Ascending aorta (tissue), 2 donors: ENCODE results near the gene SORCS3. TPM values are rescaled to one million over a fixed set of nuclear protein-coding genes. Genes with fewer than 3 reads are reported as not detected.

Source experiments
- DNase-seq, 2 donors: peaks; one replicate each; pipeline ENCODE4 v3.0.0-alpha.2; 2019; ENCODE audit warnings: low spot score in 2 of 2
- H3K27ac ChIP-seq, 2 donors: fragments of 200-600 bp; sonication (generic); one replicate each; pipeline ENCODE4 v1.5.1; 2016 to 2017; ENCODE audit warnings: mild to moderate bottlenecking in 1 of 2
- H3K27me3 ChIP-seq: fragments of 200-600 bp; sonication (generic); one replicate; pipeline ENCODE4 v1.5.1; 2017
- H3K36me3 ChIP-seq, 2 donors: fragments of 200-600 bp; sonication (generic); one replicate each; pipeline ENCODE4 v1.5.1; 2016
- H3K4me1 ChIP-seq, 2 donors: fragments of 200-600 bp; sonication (generic); one replicate each; pipeline ENCODE4 v1.5.1; 2016 to 2017; ENCODE audit warnings: mild to moderate bottlenecking in 1 of 2
- H3K4me3 ChIP-seq, 2 donors: fragments of 200-600 bp; sonication (generic); one replicate each; pipeline ENCODE4 v1.5.1; 2016 to 2017; ENCODE audit warnings: mild to moderate bottlenecking in 1 of 2
- H3K9me3 ChIP-seq, 2 donors: fragments of 200-600 bp; sonication (generic); one replicate each; pipeline ENCODE4 v1.5.1; 2016
- CTCF ChIP-seq, 3 experiments: fragments of 200-600 bp in 2 of 3; fragments of 450-650 bp in 1 of 3; sonication (generic) in 2 of 3; IDR thresholded peaks; one replicate each; pipeline ENCODE4 v1.5.1; 2016 to 2019; ENCODE audit warnings: antibody characterized with exemption in 3 of 3, mild to moderate bottlenecking in 1 of 3, moderate library complexity in 1 of 3
- intact Hi-C: fragments of 100-400 bp; cut with DNase I; formaldehyde crosslinking; loops from one replicate; pipeline ENCODE4 v1.15.1; 2023
- total RNA-seq: library from RNA; depleted of rRNA; stranded (reverse); fragments of >200 nt; gene quantifications from one replicate; pipeline ENCODE4 v1.1.0, GENCODE V29; 2016

Gene SORCS3
- total RNA-seq, 1 donor from 2014 or later = not detected

GRCh38 chr10:104906112-104906511 lies 265.0 kb downstream of the SORCS3 start:
- Histone ChIP-seq H3K9me3 (no peaks in the 10 kb centered on the region), H3K4me3 (no peak overlapping the region), H3K27me3 (no peaks in the 10 kb centered on the region), H3K4me1 (no peaks in the 10 kb centered on the region), H3K27ac (no peak overlapping the region), H3K36me3 (no peaks in the 10 kb centered on the region)
- DNase-seq = no peak
- intact Hi-C loops = no loop called here
- no peak for TF ChIP-seq CTCF (IDR thresholded peaks at IDR 0.05)

DNA sequence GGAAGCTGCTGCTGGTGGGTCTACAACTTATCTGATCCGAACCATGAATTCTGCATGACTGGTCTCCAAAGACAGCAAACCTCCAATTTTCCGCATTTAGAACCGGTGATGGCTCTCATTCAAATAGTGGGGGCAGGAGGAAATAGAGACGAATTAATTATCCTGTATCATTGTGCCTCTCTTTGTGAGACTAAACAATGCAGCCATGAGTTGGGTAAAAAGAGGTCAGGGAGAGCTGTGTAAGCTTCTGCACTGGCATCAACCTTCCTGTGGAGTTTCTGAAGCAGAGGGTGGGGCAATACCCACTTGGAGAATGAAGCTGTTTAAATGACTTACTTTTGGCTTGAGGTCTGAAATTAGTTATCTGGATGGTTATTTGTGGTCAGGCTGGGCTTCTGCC lies 266.4 kb downstream of the SORCS3 start:
- TF ChIP-seq CTCF (IDR thresholded peaks at IDR 0.05) = no peak
- no peaks in the 10 kb centered on the region for H3K4me1 ChIP-seq
- intact Hi-C loops = no loop called here
- no peaks in the 10 kb centered on the region for H3K9me3 ChIP-seq
- no peak for DNase-seq
- H3K27me3 ChIP-seq = no peaks in the 10 kb centered on the region
- H3K27ac ChIP-seq = no peak overlapping the region
- H3K36me3 ChIP-seq = no peaks in the 10 kb centered on the region
- no peak overlapping the region for H3K4me3 ChIP-seq

DNA sequence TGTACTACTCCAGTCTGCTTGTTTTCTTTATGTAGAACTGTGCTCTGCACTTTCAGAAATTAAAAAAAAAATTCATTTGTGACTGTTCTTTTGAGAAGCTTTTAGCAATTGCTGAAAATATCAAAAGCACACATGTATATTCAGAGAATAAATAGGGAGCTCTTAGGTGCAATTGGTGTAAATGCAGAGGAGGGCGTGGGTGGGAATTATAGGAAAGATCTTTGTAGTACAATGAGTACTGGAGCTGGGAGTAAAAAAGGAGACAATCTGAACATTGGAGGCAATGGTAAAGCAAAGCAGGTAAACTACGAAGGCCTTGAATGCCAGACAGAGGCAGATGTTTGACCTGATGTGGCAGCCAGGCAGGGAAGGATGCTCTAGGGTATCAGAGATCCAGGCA lies 267.5 kb downstream of the SORCS3 start:
- no peak for DNase-seq
- Histone ChIP-seq H3K4me1 (no peaks in the 10 kb centered on the region), H3K27me3 (no peaks in the 10 kb centered on the region), H3K4me3 (no peak overlapping the region), H3K36me3 (no peaks in the 10 kb centered on the region), H3K27ac (no peak overlapping the region), H3K9me3 (no peaks in the 10 kb centered on the region)
- no peak for TF ChIP-seq CTCF (IDR thresholded peaks at IDR 0.05)
- intact Hi-C loops = no loop called here

GRCh38 chr10:104910712-104911111 lies 269.6 kb downstream of the SORCS3 start:
- no peak for DNase-seq
- no peak for TF ChIP-seq CTCF (IDR thresholded peaks at IDR 0.05)
- intact Hi-C loops = no loop called here
- H3K27me3 ChIP-seq = no peaks in the 10 kb centered on the region
- H3K27ac ChIP-seq = no peak overlapping the region
- H3K4me3 ChIP-seq = no peak overlapping the region
- no peaks in the 10 kb centered on the region for H3K9me3 ChIP-seq
- no peaks in the 10 kb centered on the region for H3K36me3 ChIP-seq
- no peaks in the 10 kb centered on the region for H3K4me1 ChIP-seq

DNA sequence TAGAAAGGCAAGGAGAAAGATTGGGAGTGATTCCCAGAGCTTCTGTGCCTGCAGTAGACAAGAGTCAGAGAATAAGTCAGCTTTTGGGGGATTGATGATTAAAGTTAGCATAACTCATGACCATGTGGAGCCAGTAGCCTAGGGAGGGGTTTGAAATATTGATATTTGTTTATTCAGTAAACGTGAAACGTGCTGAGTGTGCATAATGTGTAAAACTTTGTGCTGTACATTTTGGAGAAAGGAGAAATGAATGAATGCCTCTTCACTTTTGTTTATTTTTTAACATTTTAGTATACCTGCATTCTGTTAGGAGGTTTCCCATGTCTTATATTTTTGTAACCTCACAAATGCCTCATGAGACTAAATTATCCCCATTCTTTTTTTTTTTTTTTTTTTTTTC lies 272.3 kb downstream of the SORCS3 start:
- H3K27me3 ChIP-seq = no peaks in the 10 kb centered on the region
- H3K4me3 ChIP-seq = no peak overlapping the region
- intact Hi-C loops = no loop called here

More for the DNA sequence above, 272.3 kb downstream of the SORCS3 start:
- TF ChIP-seq CTCF (IDR thresholded peaks at IDR 0.05) = no peak
- no peaks in the 10 kb centered on the region for H3K9me3 ChIP-seq
- H3K27ac ChIP-seq = no peak overlapping the region
- DNase-seq = no peak
- no peaks in the 10 kb centered on the region for H3K4me1 ChIP-seq
- H3K36me3 ChIP-seq = no peaks in the 10 kb centered on the region
